Stomach (tissue), 4 donors: ENCODE measurements around the gene GFY.

Source experiments
- CTCF ChIP-seq, 7 experiments: fragments of 450-650 bp in 4 of 7; fragments of 200-600 bp in 3 of 7; sonication (generic) in 3 of 7; IDR thresholded peaks; one replicate each; pipeline ENCODE4 v1.5.1; 2016 to 2019; ENCODE audit warnings: antibody characterized with exemption in 7 of 7, control low read depth in 2 of 7, mild to moderate bottlenecking in 1 of 7
- EP300 ChIP-seq: sonication (generic); formaldehyde crosslinking; IDR thresholded peaks from one replicate; pipeline ENCODE4 v1.6.1; 2017; ENCODE audit warnings: antibody characterized with exemption
- POLR2AphosphoS5 ChIP-seq, 3 donors: sonication (generic); formaldehyde crosslinking; IDR thresholded peaks; one replicate each; pipeline ENCODE4 v1.6.1; 2016; ENCODE audit warnings: antibody characterized with exemption in 3 of 3

- TF ChIP-seq POLR2AphosphoS5 (IDR thresholded peaks at IDR 0.05) (no peak), EP300 (no peak), CTCF (IDR thresholded peaks at IDR 0.05) (no peak)
Observed at GRCh38 chr19:49396738-49397505, 28.3 kb upstream of the GFY start.
